GM10266 (cell line): Measurements from ENCODE around the gene EXOC6B.

Experiments used
- DNase-seq: peaks from one replicate; pipeline ENCODE4 v3.0.0; 2012; ENCODE audit errors: extremely low spot score
- CTCF ChIP-seq: IDR thresholded peaks from 2 replicates; pipeline ENCODE4 v1.5.1; 2012; ENCODE audit warnings: mild to moderate bottlenecking, low read depth; ENCODE audit not compliant: control insufficient read depth, insufficient read depth; ENCODE audit errors: missing control alignments

EXOC6B gene

DNA sequence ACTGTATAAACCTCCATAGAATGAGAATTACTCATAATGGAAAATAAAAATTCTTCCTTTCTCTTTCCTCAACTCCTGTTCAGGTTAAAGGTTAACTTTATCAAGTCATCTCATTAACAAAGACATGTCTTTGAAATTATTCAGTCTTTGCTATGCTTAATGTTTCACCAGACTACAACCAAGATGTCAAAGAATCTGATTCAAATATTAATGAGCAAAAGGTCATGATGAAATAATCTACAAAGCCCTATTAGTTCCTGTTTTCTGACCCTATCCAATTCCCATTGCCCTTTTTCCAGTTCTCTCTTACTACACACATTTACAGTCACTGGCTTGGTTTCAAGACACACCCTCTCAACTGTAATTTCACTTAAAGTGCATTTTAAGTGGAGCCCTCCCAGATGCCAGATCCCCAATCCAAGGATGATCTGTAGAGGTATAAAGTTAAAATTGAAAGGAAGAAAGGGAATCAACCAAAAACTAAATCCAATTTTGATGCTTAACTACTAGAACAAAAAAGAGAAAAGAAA lies 431.2 kb downstream of the EXOC6B start:
- no peak for DNase-seq
- no peak for TF ChIP-seq CTCF

- no peak for DNase-seq
- no peak for TF ChIP-seq CTCF
Measured at GRCh38 chr2:72389447-72389846, 436.4 kb downstream of the EXOC6B start.

DNA sequence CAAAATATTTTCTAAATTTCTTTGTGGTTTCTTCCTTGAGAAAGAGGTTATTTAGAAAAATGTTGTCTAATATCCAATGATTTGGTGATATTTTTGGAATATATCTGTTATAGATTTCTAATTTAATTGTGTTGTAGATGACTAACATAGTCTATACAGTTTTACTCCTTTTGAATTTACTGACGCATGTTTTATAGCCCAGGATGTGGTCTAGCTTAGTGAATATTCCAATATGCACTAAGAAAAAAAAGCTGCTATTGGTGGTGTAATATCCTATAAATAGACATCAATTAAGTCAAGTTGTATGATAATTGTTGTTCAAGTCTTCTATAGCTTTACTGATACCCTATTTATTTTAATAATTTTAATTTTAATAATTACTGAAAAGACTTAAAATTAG lies 437.6 kb downstream of the EXOC6B start:
- DNase-seq: no peak
- TF ChIP-seq CTCF: no peak

DNA sequence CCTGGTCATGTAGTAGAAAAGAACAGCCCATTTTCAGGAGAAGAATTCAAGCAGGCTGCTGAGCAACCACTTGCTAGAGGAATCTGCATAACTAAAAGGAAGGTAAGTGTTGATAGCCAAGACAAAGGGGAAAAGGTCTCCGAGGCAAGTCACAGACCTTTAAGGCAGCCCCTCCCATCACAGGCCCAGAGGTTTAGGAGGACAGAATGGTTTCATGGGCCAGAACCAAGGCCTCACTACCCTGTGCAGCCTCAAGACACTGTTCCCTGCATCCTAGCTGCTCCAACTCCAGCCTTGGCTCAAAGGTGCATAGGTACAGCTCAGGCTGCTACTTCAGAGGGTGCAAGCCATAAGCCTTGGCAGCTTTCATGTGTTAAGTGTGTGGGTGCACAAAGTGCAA lies 439.5 kb downstream of the EXOC6B start:
- no peak for DNase-seq
- TF ChIP-seq CTCF: no peak

GRCh38 chr2:72378753-72379348 lies 447.0 kb downstream of the EXOC6B start:
- DNase-seq: no peak
- no peak for TF ChIP-seq CTCF

DNA sequence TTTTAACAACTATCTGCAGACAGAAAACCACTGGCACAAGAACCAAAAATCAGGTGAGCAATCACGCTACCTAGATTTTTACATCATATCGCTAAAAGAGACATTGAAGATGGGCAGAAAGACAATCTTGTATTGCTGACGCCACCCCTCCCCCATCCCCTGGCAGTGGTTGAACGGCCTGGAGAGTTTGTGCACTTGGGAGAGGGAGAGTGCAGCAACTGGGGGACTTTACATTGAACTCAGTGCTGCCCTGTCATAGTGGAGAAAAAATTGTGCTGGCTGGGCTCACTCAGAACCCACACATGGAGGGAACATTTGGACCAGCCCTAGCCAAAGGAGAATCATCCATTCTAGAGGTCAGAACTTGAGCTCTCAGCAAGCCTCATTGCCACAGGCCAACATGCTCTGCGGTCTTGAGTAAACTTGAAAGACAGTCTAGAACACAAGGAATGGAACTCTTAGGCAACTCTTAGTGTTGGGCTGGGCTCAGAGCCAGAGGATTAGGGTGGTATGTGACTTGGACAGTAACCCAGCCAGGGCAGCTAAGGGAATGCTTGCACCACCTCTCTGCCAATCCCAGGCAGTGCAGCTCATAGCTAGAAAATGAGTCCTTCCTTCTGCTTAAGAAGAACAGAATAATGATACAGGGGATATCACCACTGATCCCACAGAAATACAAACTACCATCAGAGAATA lies 458.2 kb downstream of the EXOC6B start:
- DNase-seq: no peak
- no peak for TF ChIP-seq CTCF

DNA sequence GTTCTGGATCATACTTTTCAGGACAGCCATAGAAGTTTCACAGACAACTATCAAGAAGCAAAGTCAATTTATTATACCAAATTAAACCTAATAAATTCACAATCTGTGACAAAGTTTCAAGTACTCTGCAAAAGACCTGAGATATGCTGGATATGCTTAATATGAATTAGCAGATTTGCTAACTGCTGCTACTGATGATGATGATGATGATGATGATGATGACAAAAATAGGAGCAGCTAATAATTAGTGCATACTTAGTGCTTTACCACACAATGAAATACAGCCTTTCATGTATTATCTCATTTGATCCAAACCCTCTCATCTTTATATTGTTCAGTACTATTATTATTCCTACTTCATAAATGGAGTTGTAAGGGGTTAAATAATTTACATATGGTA lies 462.4 kb downstream of the EXOC6B start:
- TF ChIP-seq CTCF: no peak
- no peak for DNase-seq
